Activated CD8-positive, alpha-beta memory T cell treated with anti-CD3 and anti-CD28 coated beads, Interleukin-2, amount 50 U/mL, for 24 hours (primary cell): ENCODE measurements around the gene FBXL12.
"Not testable (repeated sequence)": the region's sequence is repeated elsewhere in the genome, so short reads cannot be mapped to it uniquely, and the experiment has no call there.

ENCODE experiments used
- DNase-seq: peaks from one replicate; pipeline ENCODE4 v3.0.0-alpha.2; 2020; ENCODE audit errors: extremely low read depth

The FBXL12 gene

DNA sequence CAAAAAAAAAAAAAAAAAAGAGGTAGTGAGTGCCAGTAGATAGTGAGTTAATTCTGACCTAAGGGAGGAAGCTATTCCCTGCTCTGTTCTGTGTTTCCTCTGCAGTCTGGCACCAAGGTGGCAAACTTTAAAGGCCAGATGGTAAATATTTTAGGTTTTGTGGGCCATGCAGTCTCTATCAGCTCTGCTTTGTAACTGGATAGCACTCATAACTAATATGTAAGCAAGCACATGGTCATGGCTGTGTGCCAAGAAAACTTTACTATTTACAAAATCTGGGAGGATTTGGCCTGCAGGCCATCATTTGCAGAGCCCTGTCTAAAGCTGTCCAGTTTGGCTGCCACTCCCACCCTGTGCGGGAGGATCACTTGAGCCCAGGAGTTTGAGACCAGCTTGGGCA is 20.5 kb upstream of the FBXL12 start:
- DNase-seq = no peak

DNA sequence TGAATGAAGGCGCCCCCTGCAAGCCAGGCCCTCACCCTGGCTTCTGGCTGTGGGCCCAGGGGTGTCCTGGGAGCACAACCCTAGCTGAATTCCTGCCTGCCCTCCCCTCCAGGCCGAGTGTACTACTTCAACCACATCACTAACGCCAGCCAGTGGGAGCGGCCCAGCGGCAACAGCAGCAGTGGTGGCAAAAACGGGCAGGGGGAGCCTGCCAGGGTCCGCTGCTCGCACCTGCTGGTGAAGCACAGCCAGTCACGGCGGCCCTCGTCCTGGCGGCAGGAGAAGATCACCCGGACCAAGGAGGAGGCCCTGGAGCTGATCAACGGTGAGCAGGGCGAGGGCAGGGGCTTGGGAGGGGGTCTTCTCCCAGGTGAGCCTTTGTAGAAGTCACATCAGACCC is 19.4 kb upstream of the FBXL12 start:
- DNase-seq = no peak

DNA sequence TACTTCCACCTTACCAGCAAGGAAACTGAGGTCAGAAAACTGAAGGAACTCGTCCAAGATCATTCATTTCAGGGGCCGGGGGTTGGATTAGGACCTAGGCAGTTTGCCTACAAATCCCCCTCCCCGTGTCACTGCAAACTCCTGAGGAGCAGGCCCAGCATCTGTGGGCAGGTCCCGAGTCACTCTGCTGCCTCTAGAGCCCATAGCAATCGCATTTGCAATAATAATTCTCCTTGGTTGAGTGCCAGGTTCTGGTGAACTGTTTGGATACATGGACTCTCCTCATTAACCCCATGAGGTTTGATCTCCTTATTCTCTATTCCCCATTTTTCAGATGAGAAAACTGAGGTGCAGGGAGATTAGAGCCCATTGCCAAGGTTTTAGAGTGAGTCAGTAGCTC is 17.1 kb upstream of the FBXL12 start:
- DNase-seq = no peak

DNA sequence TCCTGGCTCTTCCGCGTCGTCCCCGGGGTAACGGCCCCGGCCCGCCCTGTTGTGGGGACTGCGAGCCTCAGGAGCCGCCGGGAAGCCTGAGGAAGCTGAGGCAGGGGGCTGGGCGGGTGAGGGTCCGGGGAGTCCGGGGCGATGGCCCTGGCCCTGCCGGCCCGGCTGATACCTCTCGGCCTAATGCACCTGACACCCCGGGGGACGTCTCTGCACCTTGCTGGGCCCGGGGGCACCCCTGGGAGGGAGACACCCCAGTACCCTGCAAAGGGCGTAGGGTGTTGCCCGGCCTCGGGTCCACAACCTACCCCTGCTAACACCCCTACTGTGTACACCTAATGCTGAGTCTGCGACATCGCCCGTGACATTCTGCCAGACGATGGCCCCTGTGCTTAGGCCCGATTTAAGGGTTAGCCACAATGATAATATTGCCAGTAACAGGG is 16.6 kb upstream of the FBXL12 start:
- no peak for DNase-seq

DNA sequence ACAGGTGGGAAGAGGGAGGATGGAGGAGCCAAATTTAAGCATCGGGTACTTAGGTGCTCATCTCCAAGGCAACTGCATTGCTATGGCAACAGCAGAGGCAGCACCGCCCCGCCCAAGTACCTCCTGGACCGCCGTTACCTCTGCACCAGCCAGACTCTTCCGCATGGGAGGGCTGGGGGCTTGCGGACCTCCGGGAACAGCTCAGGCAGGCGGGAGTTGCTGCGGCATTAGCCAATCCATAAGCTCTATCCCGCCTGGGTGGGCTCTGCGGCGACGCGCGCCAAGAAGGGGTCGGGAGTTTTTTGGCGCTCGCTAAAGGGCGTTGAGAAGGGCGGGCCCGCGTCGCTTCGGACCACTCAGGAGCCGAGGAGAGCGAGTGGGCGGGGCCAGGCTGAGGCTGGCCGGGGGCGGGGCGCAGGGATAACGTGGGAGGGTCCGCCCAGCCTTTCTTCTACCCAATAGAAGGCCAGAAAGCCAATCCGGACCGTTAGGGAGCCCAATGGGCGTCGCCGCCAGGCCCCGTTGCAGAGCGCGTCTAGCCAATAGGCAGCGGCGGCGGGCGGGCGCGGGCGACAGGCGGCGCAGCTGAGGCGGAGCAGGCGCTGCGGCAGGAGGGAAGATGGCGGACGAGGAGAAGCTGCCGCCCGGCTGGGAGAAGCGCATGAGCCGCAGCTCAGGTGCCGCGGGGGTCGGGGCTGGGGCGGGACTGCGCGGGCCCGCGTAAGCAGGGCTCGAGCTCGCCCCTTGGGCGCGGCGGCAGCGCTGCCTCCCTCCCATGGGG is 16.0 kb upstream of the FBXL12 start, which contains the start of gene PIN1:
PIN1 (plus strand) TSS at position 593 of the 781 bp plus-strand sequence; CDS start at position 620, 27 bp downstream.
- peak; percentile 95 for DNase-seq

DNA sequence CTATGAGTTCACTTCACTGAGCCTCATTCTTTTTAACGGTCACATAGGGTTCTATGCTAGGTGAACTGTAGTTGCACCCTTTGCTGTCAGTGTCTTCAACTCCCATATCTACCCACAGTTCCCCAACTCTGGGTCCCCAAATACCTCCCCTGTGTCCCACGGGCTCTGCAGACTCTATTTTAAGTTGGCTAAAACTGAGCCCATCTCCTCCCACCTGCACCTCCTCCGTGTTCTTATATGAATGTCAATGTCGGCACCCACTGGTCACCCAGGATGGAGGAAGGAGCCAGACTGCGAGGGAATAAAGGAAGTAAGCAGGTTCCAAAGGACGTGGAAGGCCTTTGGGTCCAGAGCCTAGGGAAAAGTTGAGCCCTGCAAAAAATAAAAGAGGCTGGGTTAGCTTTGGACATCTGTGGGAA is 15.4 kb upstream of the FBXL12 start:
- no peak for DNase-seq

DNA sequence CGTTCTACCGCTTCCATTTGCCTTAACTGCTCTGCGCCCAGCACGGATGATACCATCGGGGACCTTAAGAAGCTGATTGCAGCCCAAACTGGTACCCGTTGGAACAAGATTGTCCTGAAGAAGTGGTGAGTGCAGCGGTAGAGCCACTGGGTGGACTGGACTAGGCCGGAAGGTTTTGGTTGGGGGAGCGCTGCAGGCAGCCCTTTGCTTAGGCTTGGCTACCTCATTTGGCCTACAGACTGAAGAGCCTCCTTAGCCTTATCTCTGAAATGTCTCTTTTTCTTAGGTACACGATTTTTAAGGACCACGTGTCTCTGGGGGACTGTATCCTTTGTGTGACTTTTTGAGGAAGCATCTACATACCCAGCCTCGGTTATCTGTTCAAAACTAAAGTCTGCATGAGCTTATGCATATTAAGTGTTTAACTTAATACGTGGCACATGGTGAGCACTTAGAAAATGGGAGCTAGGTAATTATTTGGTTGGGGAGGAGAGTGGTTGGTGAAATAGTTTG is 9.7 kb upstream of the FBXL12 start:
- no peak for DNase-seq

DNA sequence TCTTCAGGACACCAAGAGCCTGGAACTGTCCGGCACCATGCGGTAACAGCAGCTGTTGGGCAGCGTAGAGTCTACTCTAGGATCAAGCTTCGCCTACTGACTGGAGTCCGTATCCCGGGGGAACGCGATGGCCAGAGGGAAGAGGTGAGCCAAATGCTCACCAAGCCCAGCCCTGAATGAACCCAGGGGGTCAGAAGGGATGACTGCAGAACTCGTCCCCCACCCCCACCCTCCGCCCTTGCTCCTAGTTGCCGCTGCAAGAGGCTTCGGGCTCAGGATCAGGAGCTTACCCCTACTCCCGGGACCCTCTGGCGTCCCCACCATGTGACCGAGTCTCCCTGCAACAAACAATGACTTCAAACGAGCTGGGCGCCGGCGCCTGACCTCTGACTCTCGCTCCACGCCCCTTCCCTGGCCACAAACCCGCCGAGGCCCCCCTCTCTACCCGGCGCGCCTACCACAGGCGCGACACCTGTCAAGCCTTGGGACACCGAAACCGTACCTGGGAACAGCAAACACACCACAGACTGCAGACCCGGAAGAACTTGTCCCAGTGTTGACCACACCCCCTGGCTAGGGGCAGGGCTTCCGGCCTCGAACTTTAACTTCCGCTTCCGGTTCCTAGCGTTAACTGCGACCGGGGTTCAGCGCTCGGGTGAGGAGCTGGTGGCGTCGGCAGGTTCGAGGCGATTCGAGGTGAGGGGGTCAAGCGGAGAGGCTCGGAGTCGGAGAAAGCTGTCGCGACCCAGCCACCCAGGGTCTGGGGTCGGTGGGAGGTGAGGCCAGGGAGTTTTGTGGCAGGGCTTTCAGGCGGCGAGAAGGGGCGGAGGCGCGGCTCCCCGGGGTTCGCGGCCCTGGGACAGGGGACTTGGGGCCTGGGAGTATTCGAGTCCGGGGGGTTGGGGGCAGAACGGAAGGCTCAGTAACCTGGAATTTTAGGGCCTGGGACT is 8.7 kb upstream of the FBXL12 start, which contains the start of gene UBL5:
UBL5 (plus strand) TSS at position 630 of the 950 bp plus-strand sequence. CDS start 420 bp downstream, outside the sequence.
- peak; percentile 83 for DNase-seq

DNA sequence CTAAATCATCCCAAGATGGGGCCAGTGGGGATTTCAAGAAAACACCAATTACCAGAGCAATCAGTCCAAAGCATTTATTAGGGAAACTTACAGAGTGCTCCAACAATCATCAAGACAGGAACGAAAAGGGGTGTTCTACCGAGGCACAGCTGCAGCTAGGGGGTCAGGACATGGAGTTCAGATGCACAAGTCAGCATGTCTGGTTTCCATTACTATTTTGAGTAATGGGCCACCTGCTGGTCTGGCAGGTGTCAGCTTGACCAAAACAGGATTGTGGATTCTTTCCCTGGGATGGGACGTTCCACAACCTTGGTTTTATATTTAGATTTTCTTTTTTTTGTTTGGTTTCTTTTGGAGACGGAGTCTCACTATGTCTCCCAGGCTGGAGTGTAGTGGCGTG is 4.9 kb upstream of the FBXL12 start:
- DNase-seq = no peak

DNA sequence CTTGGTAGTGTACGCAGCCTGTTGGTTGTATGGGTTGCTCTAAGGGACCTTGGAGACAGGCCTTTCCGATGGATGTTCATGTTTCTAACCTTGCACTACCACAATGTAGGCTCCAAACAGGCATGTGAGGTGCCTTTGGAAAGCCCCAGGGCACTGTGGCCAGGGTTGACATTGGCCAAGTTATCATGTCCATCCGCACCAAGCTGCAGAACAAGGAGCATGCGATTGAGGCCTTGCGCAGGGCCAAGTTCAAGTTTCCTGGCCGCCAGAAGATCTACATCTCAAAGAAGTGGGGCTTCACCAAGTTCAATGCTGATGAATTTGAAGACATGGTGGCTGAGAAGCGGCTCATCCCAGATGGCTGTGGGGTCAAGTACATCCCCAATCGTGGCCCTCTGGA is 1.2 kb upstream of the FBXL12 start:
- DNase-seq = not testable (repeated sequence)

DNA sequence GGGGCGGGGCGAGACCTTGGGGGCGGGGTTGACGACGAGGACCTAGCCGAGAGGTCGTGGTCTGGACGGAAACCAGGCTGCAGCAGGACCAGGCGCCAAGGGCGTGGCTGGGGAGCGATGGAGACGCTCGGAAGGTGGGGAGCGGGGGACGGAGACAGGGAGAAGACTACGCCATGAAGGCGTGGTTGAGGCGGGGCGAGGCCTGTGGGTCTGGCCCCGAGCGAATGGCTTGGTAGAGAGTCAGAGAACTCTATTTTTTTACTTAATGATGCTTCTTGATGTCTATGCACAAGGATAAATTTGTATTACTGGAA is 674 bp upstream of the FBXL12 start:
- no peak for DNase-seq

DNA sequence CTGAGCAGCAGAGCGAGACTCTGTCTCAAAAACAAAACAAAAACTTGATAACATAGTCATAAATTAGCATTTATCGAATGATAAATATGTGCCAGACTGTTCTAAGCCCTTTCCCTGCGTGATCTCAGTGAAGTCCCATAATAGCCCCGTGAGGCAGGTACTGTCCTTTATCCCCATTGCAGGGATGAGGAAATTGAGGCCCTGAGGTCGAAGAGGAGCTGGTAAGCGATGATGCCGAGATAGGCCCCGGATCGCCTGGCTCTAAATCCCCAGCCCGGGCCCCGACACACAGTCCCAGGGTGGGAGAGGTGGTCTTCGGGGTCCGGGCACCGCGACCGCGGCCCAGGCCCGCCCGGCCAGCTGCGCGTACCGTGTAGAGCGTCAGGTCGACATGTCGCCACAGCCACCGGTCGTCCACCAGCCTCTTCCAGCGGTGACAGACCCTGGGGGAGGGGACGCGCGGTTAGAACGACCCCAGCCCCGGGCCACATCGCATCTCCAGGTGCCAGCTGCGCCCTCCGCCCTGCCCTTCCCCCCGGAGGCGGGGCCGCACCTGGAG is 625 bp downstream of the FBXL12 start:
- no peak for DNase-seq

DNA sequence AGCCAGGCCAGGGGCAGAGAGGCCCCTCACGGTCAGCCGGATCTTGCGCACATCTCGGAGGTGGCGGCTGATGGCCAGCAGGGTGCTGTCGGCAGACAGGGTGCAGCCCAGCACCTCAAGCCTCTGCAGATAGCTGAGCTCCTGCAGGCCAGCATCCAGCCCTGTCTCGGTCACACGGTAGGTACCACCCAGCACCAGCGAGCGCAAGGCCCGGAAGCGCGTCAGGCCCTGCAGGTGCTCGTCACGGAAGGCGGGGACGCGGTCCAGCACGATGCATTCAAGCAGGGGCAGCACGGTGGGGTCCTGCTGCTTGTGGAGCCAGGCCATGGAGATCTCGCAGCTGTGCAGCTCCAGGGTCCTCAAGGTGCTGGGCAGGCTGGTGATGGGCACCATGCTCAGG is 7.7 kb downstream of the FBXL12 start:
- DNase-seq = no peak

DNA sequence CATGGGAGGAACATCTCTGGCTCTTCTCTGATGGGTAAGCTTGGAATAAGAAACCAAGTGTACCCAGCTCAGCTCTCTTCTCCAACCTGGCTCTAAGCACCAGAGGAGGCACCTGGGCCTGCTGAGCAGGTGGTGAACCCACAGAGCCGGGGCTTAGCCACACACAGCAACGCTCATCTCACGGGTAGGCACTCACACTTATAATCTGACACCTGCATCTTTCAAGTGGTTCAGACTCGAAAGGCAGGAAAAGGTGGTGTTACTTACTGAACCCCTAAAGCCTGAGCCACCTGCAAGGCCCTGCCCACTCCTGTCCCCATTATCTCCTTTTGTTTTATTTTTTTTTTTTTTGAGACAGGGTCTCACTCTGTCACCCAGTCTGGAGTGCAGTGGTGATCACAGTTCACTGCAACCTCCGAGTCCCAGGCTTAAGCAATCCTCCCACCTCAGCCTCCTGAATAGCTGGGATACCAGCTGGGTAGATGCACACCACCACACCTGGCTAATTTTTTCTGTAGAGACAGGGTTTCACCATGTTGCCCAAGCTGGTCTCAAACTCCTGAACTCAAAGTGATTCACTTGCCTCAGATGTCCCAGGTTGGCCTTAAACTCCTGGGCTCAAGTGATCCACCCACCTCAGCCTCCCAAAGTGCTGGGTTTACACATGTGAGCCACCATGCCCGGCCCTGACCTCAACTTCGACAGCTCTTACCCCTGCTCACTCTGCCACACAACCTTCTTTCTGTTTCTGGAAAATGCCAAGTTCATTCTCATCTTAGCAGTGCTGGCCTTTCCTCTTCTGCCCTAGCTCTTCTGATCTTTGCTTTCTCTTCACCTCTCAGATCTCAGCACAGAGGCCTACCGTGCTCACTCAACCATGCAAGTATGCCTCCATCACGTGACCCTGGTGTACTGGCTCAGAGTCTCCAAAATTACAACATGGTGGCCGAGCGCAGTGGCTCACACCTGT is 9.7 kb downstream of the FBXL12 start:
- no peak for DNase-seq

DNA sequence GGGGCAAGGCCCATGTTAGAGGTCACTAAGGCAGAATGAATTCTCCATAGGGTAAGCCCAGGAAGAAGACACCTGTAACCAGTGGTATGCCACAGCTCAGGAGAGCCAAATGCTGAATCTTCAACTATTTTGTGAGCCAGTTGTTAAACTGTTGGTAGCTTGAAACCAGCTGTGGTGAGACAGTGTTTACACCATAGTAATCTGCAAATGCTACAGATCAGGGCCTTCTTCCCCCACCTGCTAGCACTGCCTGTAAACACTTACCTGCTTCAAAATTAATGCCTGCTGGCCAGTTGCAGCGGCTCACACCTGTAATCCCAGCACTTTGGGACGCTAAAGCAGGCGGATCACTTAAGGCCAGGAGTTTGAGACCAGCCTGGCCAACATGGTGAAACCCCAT is 12.1 kb downstream of the FBXL12 start:
- no peak for DNase-seq

DNA sequence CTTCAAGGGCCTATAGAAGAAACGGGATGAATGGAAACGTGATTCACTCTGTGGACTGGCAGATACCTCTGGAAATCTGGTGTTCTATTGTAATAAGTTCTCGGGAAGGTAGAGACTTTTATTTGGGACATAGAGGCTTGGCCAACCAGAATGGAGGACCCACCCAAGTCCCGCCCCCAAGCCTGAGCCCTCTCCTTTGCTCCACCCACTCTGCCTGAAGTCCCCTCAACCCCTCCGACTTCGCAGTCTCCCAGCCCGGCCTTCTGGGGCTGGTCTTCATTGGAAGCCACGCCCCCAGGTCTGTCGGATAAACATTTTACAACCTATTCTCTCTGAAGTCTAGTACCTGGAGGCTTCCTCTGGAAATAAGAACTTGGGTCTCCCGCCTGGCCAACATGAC is 16.9 kb downstream of the FBXL12 start:
- no peak for DNase-seq

DNA sequence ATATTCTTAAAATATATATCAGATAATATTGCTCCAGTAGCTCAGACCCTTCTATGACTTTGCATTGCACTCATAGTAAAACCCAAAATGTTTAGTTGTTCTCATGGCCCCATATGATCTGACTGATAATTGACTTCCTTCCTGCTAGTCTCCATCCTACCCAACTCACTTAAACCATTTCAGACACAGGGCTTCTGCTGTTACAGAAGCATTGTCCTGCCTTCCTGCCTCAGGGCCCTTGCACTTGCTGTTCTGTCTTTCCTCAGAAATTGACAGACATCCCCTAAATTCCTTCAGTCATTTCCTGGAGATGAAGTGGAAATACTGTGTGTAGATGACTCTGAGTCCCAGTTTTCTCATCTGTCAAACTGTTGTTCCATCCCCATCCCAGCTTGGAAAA is 19.7 kb downstream of the FBXL12 start:
- no peak for DNase-seq

DNA sequence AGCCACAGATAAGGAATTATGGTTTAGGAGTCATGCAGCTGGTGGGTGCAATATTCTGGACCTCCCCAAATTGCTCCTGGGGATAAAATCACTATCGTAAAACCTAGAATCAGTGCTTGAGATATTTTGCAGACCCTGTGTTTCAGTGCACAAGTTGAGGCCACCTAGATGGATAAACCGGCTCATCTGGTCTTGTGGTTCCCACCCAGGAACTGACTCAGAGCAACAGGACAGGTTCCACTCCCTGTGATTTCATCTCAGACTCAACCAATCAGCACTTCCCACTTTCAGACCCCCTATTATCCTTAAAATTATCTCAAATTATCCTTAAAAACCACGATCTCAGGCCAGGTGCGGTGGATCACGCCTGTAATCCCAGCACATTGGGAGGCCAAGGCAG is 21.0 kb downstream of the FBXL12 start:
- no peak for DNase-seq

DNA sequence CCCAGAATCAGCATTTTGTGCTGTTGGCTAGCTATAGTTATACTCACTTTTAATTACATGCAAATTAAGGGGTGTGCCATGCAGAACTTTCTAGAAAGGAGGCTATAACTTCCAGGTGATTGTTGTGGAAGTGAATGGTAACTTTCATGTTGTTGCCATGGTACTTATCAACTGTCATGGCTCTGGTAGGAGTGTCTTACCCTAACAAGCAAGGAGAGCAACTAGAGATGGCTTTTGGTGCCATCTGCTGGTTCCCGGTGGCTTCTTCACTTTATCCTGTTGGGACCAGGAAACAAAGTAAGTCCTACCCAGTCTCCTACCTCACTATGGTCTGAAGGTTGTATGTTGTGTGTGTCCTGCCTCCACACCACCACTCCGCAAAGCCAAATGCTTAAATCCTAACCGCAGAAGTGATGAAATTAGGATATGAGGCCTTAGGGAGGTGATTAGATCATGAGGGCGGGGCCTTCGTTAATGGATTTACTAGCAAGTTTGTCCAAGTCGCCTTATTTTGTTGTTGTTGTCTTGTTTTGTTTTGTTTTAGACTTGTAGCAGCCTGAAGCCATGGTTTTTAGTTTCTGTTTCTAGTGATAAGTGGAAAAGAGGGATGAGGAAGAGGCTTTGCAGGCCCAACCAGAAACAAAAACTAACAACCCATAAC is 22.6 kb downstream of the FBXL12 start:
- DNase-seq = peak; percentile 66

DNA sequence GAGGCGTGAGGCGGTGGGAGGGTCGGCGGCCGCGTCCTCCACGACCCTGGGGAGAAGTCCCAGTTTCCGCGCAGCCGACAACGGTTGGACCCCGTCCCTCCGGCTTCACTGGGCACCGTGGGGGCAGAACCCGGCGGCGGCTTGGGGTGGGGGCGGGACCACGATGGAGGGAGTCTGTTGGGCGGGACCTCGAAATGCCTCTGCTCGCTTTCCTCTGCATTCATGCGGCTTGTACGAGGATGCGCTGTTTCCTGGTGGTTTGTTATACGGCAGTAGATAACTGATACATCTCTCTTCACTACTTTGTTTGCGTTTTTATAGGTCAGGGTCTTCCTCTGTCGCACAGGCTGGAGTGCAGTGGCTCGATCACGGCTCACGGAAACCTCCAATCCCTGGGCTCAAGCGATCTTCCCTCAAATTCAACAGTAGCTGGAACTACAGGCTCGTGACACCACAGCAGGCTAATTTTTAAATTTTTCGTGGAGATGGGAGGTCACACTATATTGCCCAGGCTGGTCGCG is 25.7 kb downstream of the FBXL12 start:
- DNase-seq = no peak
